Measurements from ENCODE around the gene FCMR.

FCMR gene

GRCh38 chr1:206896261-206896660 is 25.5 kb downstream of the FCMR start:
- H3K27ac ChIP-seq (ENCODE audit: low read length, poor library complexity, severe bottlenecking) = no peak overlapping the region
- H3K14ac ChIP-seq (ENCODE audit: low read length in 2 of 2) = no peak overlapping the region
- peak overlapping the region; percentile 59 to 61 for H2BK12ac ChIP-seq (ENCODE audit: low read length in 2 of 2)
- 79% methylated on average over 3 of the region's 3 CpGs for WGBS
- H3K36me3 ChIP-seq (ENCODE audit: control insufficient read depth in 1 of 2, insufficient read depth in 2 of 2, low read depth in 1 of 2, low read length in 2 of 2) = no peaks in the 10 kb centered on the region
- no peak overlapping the region for H2AFZ ChIP-seq (ENCODE audit: low read depth, low read length)
- H2BK120ac ChIP-seq (ENCODE audit: low read depth, low read length) = no peak overlapping the region
- H3K4me3 ChIP-seq (ENCODE audit: insufficient read depth in 1 of 2, low read depth in 1 of 2, low read length in 2 of 2) = no peak overlapping the region
- H4K91ac ChIP-seq (ENCODE audit: low read length) = peak overlapping the region; percentile 65
- no peaks in the 10 kb centered on the region for H3K79me1 ChIP-seq (replicated peaks; ENCODE audit: low read length, poor library complexity, severe bottlenecking)
- no peak overlapping the region for H2BK15ac ChIP-seq (ENCODE audit: low read depth, poor library complexity, severe bottlenecking)
- no peak overlapping the region for H2AK5ac ChIP-seq (ENCODE audit: low read length, severe bottlenecking)
- H3K4ac ChIP-seq (ENCODE audit: low read depth in 1 of 2, low read length in 2 of 2) = peak overlapping the region; percentile 3 to 13
- peaks cover 7% of the 10 kb centered on the region for H3K4me1 ChIP-seq (ENCODE audit: control insufficient read depth, insufficient read depth, low read depth, low read length)
- no peak overlapping the region for H3K23ac ChIP-seq (ENCODE audit: low read length in 2 of 2)
- H3K27me3 ChIP-seq (ENCODE audit: control insufficient read depth in 1 of 2, insufficient read depth in 1 of 2, low read length in 2 of 2) = peaks cover 2 to 9% of the 10 kb centered on the region in 2 experiments
- no peak overlapping the region for H2BK5ac ChIP-seq (ENCODE audit: low read depth, low read length, poor library complexity, severe bottlenecking)
- no peaks in the 10 kb centered on the region for H3K9me3 ChIP-seq (ENCODE audit: control insufficient read depth, low read length)
- H3K18ac ChIP-seq (ENCODE audit: low read depth in 1 of 2, low read length in 2 of 2) = peak overlapping the region; percentile 7 to 61
- peak overlapping the region; percentile 21 for H4K8ac ChIP-seq (ENCODE audit: low read length)
- DNase-seq = peak; percentile 76
- H3K9ac ChIP-seq (ENCODE audit: low read length) = no peak overlapping the region
- H3K4me2 ChIP-seq (ENCODE audit: low read length, poor library complexity, severe bottlenecking) = no peak overlapping the region

- H3K9me3 ChIP-seq (ENCODE audit: control insufficient read depth, low read length) = no peaks in the 10 kb centered on the region
- no peak overlapping the region for H3K4ac ChIP-seq (ENCODE audit: low read depth in 1 of 2, low read length in 2 of 2)
- H3K23ac ChIP-seq (ENCODE audit: low read length in 2 of 2) = no peak overlapping the region
- H2BK15ac ChIP-seq (ENCODE audit: low read depth, poor library complexity, severe bottlenecking) = no peak overlapping the region
- no peak overlapping the region for H2BK120ac ChIP-seq (ENCODE audit: low read depth, low read length)
- H3K4me3 ChIP-seq (ENCODE audit: insufficient read depth in 1 of 2, low read depth in 1 of 2, low read length in 2 of 2) = no peak overlapping the region
- H2BK12ac ChIP-seq (ENCODE audit: low read length in 2 of 2) = peak overlapping the region; percentile 31 to 81
- peaks cover 2 to 9% of the 10 kb centered on the region in 2 experiments for H3K27me3 ChIP-seq (ENCODE audit: control insufficient read depth in 1 of 2, insufficient read depth in 1 of 2, low read length in 2 of 2)
- H2BK5ac ChIP-seq (ENCODE audit: low read depth, low read length, poor library complexity, severe bottlenecking) = no peak overlapping the region
- 52% methylated on average over 3 of the region's 3 CpGs for WGBS
- no peak overlapping the region for H3K27ac ChIP-seq (ENCODE audit: low read length, poor library complexity, severe bottlenecking)
- H4K91ac ChIP-seq (ENCODE audit: low read length) = peak overlapping the region; percentile 28
- no peak overlapping the region for H3K14ac ChIP-seq (ENCODE audit: low read length in 2 of 2)
- no peak overlapping the region for H3K4me2 ChIP-seq (ENCODE audit: low read length, poor library complexity, severe bottlenecking)
- no peak overlapping the region for H2AK5ac ChIP-seq (ENCODE audit: low read length, severe bottlenecking)
- H3K4me1 ChIP-seq (ENCODE audit: control insufficient read depth, insufficient read depth, low read depth, low read length) = peaks cover 7% of the 10 kb centered on the region
- H2AFZ ChIP-seq (ENCODE audit: low read depth, low read length) = no peak overlapping the region
- H3K79me1 ChIP-seq (replicated peaks; ENCODE audit: low read length, poor library complexity, severe bottlenecking) = no peaks in the 10 kb centered on the region
- peak; percentile 93 for DNase-seq
- no peak overlapping the region for H3K9ac ChIP-seq (ENCODE audit: low read length)
- H4K8ac ChIP-seq (ENCODE audit: low read length) = no peak overlapping the region
- peak overlapping the region in 1 of 2 experiments; percentile 78 for H3K18ac ChIP-seq (ENCODE audit: low read depth in 1 of 2, low read length in 2 of 2)
- H3K36me3 ChIP-seq (ENCODE audit: control insufficient read depth in 1 of 2, insufficient read depth in 2 of 2, low read depth in 1 of 2, low read length in 2 of 2) = no peaks in the 10 kb centered on the region
Measured at GRCh38 chr1:206895837-206896242, 25.9 kb downstream of the FCMR start.

DNA sequence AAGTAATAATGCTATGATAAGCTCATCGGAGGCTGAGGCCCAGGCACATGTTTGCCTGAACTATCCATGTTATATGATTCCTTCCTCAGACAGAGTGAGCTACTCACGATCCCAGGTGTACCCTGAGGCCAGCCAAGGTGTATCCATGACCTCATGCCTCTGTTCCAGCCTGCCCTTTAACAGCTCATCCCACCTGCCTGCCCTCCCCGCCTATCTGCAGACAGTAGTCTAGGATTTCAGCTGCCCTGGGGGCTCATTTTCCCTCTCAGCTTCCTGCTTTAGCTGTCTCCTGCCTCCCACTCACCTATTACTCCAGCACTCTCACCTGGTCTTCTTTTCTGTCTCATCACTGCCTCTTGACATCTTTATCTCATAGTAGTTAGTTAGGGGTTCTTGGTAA is 26.4 kb downstream of the FCMR start:
- Histone ChIP-seq H3K36me3 (ENCODE audit: control insufficient read depth in 1 of 2, insufficient read depth in 2 of 2, low read depth in 1 of 2, low read length in 2 of 2) (no peaks in the 10 kb centered on the region), H3K9ac (ENCODE audit: low read length) (no peak overlapping the region), H2BK5ac (ENCODE audit: low read depth, low read length, poor library complexity, severe bottlenecking) (no peak overlapping the region), H2BK120ac (ENCODE audit: low read depth, low read length) (no peak overlapping the region), H2AFZ (ENCODE audit: low read depth, low read length) (no peak overlapping the region), H3K18ac (ENCODE audit: low read depth in 1 of 2, low read length in 2 of 2) (peak overlapping the region; percentile 14 to 78), H2BK12ac (ENCODE audit: low read length in 2 of 2) (peak overlapping the region; percentile 81 to 97), H4K8ac (ENCODE audit: low read length) (peak overlapping the region; percentile 41), H3K23ac (ENCODE audit: low read length in 2 of 2) (no peak overlapping the region), H3K14ac (ENCODE audit: low read length in 2 of 2) (no peak overlapping the region), H3K4me3 (ENCODE audit: insufficient read depth in 1 of 2, low read depth in 1 of 2, low read length in 2 of 2) (no peak overlapping the region), H3K4ac (ENCODE audit: low read depth in 1 of 2, low read length in 2 of 2) (peak overlapping the region in 1 of 2 experiments; percentile 58), H2AK5ac (ENCODE audit: low read length, severe bottlenecking) (no peak overlapping the region), H3K9me3 (ENCODE audit: control insufficient read depth, low read length) (no peaks in the 10 kb centered on the region), H3K27ac (ENCODE audit: low read length, poor library complexity, severe bottlenecking) (no peak overlapping the region), H3K4me2 (ENCODE audit: low read length, poor library complexity, severe bottlenecking) (no peak overlapping the region), H2BK15ac (ENCODE audit: low read depth, poor library complexity, severe bottlenecking) (peak overlapping the region; percentile 54), H3K27me3 (ENCODE audit: control insufficient read depth in 1 of 2, insufficient read depth in 1 of 2, low read length in 2 of 2) (peaks cover 0 to 9% of the 10 kb centered on the region in 2 experiments), H3K79me1 (replicated peaks; ENCODE audit: low read length, poor library complexity, severe bottlenecking) (no peaks in the 10 kb centered on the region), H4K91ac (ENCODE audit: low read length) (peak overlapping the region; percentile 96), H3K4me1 (ENCODE audit: control insufficient read depth, insufficient read depth, low read depth, low read length) (peaks cover 7% of the 10 kb centered on the region)
- no peak for DNase-seq
- WGBS = 81% methylated on average over 3 of the region's 3 CpGs

DNA sequence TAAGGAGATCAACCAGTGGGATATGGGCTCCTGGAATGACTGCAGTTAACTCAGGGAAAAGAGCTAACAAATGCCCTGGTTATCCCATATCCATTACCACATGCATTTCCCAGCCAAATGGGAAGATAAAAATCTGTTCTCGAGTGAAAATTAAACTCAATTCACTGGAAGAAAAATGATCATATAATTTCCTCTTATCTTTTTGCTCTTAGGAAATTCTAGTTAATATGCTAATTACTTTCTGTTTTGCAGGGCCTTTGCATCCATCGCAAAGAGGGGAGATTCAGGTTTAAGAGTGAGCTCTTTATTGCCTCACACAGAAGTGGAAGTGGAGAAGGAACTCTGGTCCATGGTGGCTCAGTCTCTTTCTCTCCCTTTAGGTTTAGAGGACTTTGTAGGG is 28.4 kb downstream of the FCMR start:
- Histone ChIP-seq H3K36me3 (ENCODE audit: control insufficient read depth in 1 of 2, insufficient read depth in 2 of 2, low read depth in 1 of 2, low read length in 2 of 2) (no peaks in the 10 kb centered on the region), H3K4me1 (ENCODE audit: control insufficient read depth, insufficient read depth, low read depth, low read length) (peaks cover 2% of the 10 kb centered on the region), H2BK15ac (ENCODE audit: low read depth, poor library complexity, severe bottlenecking) (no peak overlapping the region), H3K4me3 (ENCODE audit: insufficient read depth in 1 of 2, low read depth in 1 of 2, low read length in 2 of 2) (no peak overlapping the region), H3K79me1 (replicated peaks; ENCODE audit: low read length, poor library complexity, severe bottlenecking) (no peaks in the 10 kb centered on the region), H3K4me2 (ENCODE audit: low read length, poor library complexity, severe bottlenecking) (no peak overlapping the region), H4K8ac (ENCODE audit: low read length) (no peak overlapping the region), H2BK5ac (ENCODE audit: low read depth, low read length, poor library complexity, severe bottlenecking) (no peak overlapping the region), H3K27me3 (ENCODE audit: control insufficient read depth in 1 of 2, insufficient read depth in 1 of 2, low read length in 2 of 2) (peaks cover 0 to 9% of the 10 kb centered on the region in 2 experiments), H3K23ac (ENCODE audit: low read length in 2 of 2) (no peak overlapping the region), H2AFZ (ENCODE audit: low read depth, low read length) (no peak overlapping the region), H3K14ac (ENCODE audit: low read length in 2 of 2) (no peak overlapping the region), H3K9me3 (ENCODE audit: control insufficient read depth, low read length) (no peaks in the 10 kb centered on the region), H3K4ac (ENCODE audit: low read depth in 1 of 2, low read length in 2 of 2) (no peak overlapping the region), H2BK120ac (ENCODE audit: low read depth, low read length) (no peak overlapping the region), H4K91ac (ENCODE audit: low read length) (no peak overlapping the region), H2BK12ac (ENCODE audit: low read length in 2 of 2) (no peak overlapping the region), H2AK5ac (ENCODE audit: low read length, severe bottlenecking) (no peak overlapping the region), H3K27ac (ENCODE audit: low read length, poor library complexity, severe bottlenecking) (no peak overlapping the region), H3K18ac (ENCODE audit: low read depth in 1 of 2, low read length in 2 of 2) (no peak overlapping the region), H3K9ac (ENCODE audit: low read length) (no peak overlapping the region)
- DNase-seq = no peak
- WGBS = 100% methylated on average over 1 of the region's 2 CpGs
